Liver (tissue), 2 donors: ENCODE measurements around the gene SPECC1.
"Not testable (repeated sequence)": the region's sequence is repeated elsewhere in the genome, so short reads cannot be mapped to it uniquely, and the experiment has no call there.

Experiments
- CTCF ChIP-seq: fragments of 150-350 bp; IDR thresholded peaks from 2 replicates; pipeline ENCODE4 v1.5.1; 2017; ENCODE audit warnings: improper control_type of control experiment, low read depth, low read length; ENCODE audit not compliant: missing input control
- REST ChIP-seq: IDR thresholded peaks from 2 replicates; pipeline ENCODE4 v1.6.1; 2016; ENCODE audit warnings: antibody characterized with exemption, mild to moderate bottlenecking
- donor health status: healthy.

- TF ChIP-seq REST, CTCF: not testable (repeated sequence)
Measured at GRCh38 chr17:20352567-20352966, 343.4 kb downstream of the SPECC1 start.
